Endothelial cell of umbilical vein (primary cell): Measurements from ENCODE around the gene NXT2. TPM values are rescaled to one million over a fixed set of nuclear protein-coding genes. Genes with fewer than 3 reads are reported as not detected.

Source experiments
- BruUV-seq: library from RNA; stranded (reverse); fragments of 400-500 nt; replicated peaks from 2 replicates; lab custom pipeline; 2021; lab: Mats Ljungman, UMichigan
- CTCF ChIA-PET: fragments of 300-600, 350-600 bp; sonication (Branson Sonifier 250); formaldehyde crosslinking; loops from one replicate; lab custom pipeline; 2021; ENCODE audit warnings: antibody characterized with exemption, inconsistent platforms; lab: Charles Lee
- POLR2A ChIA-PET: fragments of 300-600, 350-600 bp; sonication (Branson Sonifier 250); formaldehyde crosslinking; loops from one replicate; lab custom pipeline; 2021; ENCODE audit warnings: antibody characterized with exemption, inconsistent platforms; lab: Charles Lee
- DNase-seq: peaks from one replicate; pipeline ENCODE4 v3.0.0-alpha.2; 2011; ENCODE audit warnings: low read depth, low spot score
- FAIRE-seq: peaks from 2 replicates; lab custom pipeline; 2011; peaks lifted over from hg19 to GRCh38; lab: Jason Lieb, UNC
- H2AFZ ChIP-seq: 2 replicates; pipeline ENCODE4 v1.6.0; 2012; ENCODE audit warnings: low read depth, low read length, control low read depth, inconsistent platforms
- H3K27ac ChIP-seq: 2 replicates; pipeline ENCODE4 v1.5.1; 2011; ENCODE audit warnings: low read depth, mild to moderate bottlenecking, control low read depth, low read length, moderate library complexity; ENCODE audit not compliant: insufficient read depth
- H3K27me3 ChIP-seq, 2 experiments: 2 replicates each; pipeline versions ENCODE4 v1.6.0 to v1.6.1; 2011; ENCODE audit warnings: low read length in 2 of 2, mixed read lengths in 1 of 2; ENCODE audit not compliant: control insufficient read depth in 2 of 2, insufficient read depth in 2 of 2
- H3K36me3 ChIP-seq, 2 experiments: 2 replicates in 1 of 2; 3 replicates in 1 of 2; pipeline ENCODE4 v1.5.1; 2011; ENCODE audit warnings: low read length in 2 of 2, mild to moderate bottlenecking in 1 of 2, moderate library complexity in 1 of 2; ENCODE audit not compliant: control insufficient read depth in 2 of 2, insufficient read depth in 2 of 2; ENCODE audit errors: extremely low read depth in 1 of 2
- H3K4me1 ChIP-seq: 3 replicates; pipeline ENCODE4 v1.5.1; 2011; ENCODE audit warnings: mild to moderate bottlenecking, low read length; ENCODE audit not compliant: control insufficient read depth, insufficient read depth; ENCODE audit errors: extremely low read depth
- H3K4me2 ChIP-seq: 2 replicates; pipeline ENCODE4 v1.6.1; 2011; ENCODE audit warnings: low read length, control low read depth, mixed read lengths; ENCODE audit not compliant: insufficient read depth
- H3K4me3 ChIP-seq, 3 experiments: fragments of 200-600 bp in 1 of 3; sonication (generic), shearing (Covaris generic) in 1 of 3; replicated peaks in 1 of 3; 2 replicates each; pipeline ENCODE4 v1.5.1; 2011 to 2016; ENCODE audit warnings: control low read depth in 3 of 3, low read length in 3 of 3, mild to moderate bottlenecking in 2 of 3, inconsistent platforms in 1 of 3, low read depth in 1 of 3, moderate library complexity in 1 of 3; ENCODE audit not compliant: insufficient read depth in 1 of 3
- H3K79me2 ChIP-seq: 2 replicates; pipeline ENCODE4 v1.6.0; 2012; ENCODE audit warnings: low read length, inconsistent platforms; ENCODE audit not compliant: control insufficient read depth, insufficient read depth
- H3K9ac ChIP-seq: replicated peaks from 2 replicates; pipeline ENCODE3; 2011; ENCODE audit warnings: low read length, control low read depth; ENCODE audit not compliant: insufficient read depth; ENCODE audit errors: extremely low read depth
- H3K9me1 ChIP-seq: replicated peaks from 3 replicates; pipeline ENCODE4 v1.6.0; 2011; ENCODE audit warnings: mild to moderate bottlenecking, low read length; ENCODE audit not compliant: control insufficient read depth, insufficient read depth; ENCODE audit errors: extremely low read depth
- H3K9me3 ChIP-seq: replicated peaks from 2 replicates; pipeline ENCODE4 v1.5.1; 2012; ENCODE audit warnings: low read length, inconsistent platforms; ENCODE audit not compliant: control insufficient read depth, insufficient read depth
- H4K20me1 ChIP-seq: replicated peaks from 2 replicates; pipeline ENCODE3; 2011; ENCODE audit warnings: mild to moderate bottlenecking, low read length; ENCODE audit not compliant: control insufficient read depth, insufficient read depth; ENCODE audit errors: extremely low read depth
- CTCF ChIP-seq, 2 donors: IDR thresholded peaks; 1 replicate in 1 of 2; 2 replicates in 1 of 2; pipeline ENCODE4 v1.5.1; 2011; ENCODE audit warnings: low read length in 2 of 2, mild to moderate bottlenecking in 2 of 2, moderate library complexity in 2 of 2, control low read depth in 1 of 2, inconsistent platforms in 1 of 2, low read depth in 1 of 2; ENCODE audit not compliant: insufficient read depth in 1 of 2; ENCODE audit errors: extremely low read depth in 1 of 2
- EZH2 ChIP-seq: IDR thresholded peaks from 2 replicates; pipeline ENCODE4 v1.6.1; 2012; ENCODE audit warnings: borderline replicate concordance, low read depth, mild to moderate bottlenecking, moderate library complexity, low read length, inconsistent platforms; ENCODE audit not compliant: severe bottlenecking
- FOS ChIP-seq: IDR thresholded peaks from 2 replicates; pipeline ENCODE4 v1.6.1; 2011; ENCODE audit warnings: mild to moderate bottlenecking, low read length, moderate library complexity, borderline replicate concordance; ENCODE audit not compliant: insufficient read depth
- GATA2 ChIP-seq: IDR thresholded peaks from 2 replicates; pipeline ENCODE4 v1.7.0; 2011; ENCODE audit warnings: low read depth, mild to moderate bottlenecking, moderate library complexity, mixed read lengths, low read length; ENCODE audit not compliant: insufficient read length, insufficient read depth
- JUN ChIP-seq: IDR thresholded peaks from 2 replicates; pipeline ENCODE4 v1.6.1; 2011; ENCODE audit warnings: borderline replicate concordance, low read depth; ENCODE audit not compliant: insufficient read length, insufficient read depth
- MAX ChIP-seq: IDR thresholded peaks from 2 replicates; pipeline ENCODE4 v1.6.1; 2011; ENCODE audit not compliant: insufficient read depth, insufficient read length
- POLR2A ChIP-seq: IDR thresholded peaks from 2 replicates; pipeline ENCODE4 v1.6.1; 2012; ENCODE audit warnings: low read depth, mild to moderate bottlenecking, control low read depth, low read length
- POLR2AphosphoS5 ChIP-seq: IDR thresholded peaks from 2 replicates; pipeline ENCODE4 v1.6.1; 2012; ENCODE audit warnings: low read depth, mild to moderate bottlenecking, control low read depth, low read length, moderate library complexity; ENCODE audit not compliant: insufficient read depth
- dilution Hi-C: fragments of 300-500 bp; cut with MboI; formaldehyde crosslinking; loops from one replicate; pipeline ENCODE4 v1.15.0; 2019; ENCODE audit warnings: low sequenced_read_pairs; ENCODE audit not compliant: extremely low pct_ligation_motif_present
- intact Hi-C: fragments of 100-400 bp; cut with micrococcal nuclease; formaldehyde crosslinking; loops from one replicate; pipeline ENCODE4 v1.10.0; 2022
- polyA plus RNA-seq, 4 experiments: library from polyadenylated mRNA; depleted of rRNA in 3 of 4; stranded (reverse) in 3 of 4; unstranded in 1 of 4; fragments of >200 nt; gene quantifications; 2 replicates each; pipeline versions ENCODE4 v1.2.1 to v1.2.3, GENCODE V29; 2011 to 2012; ENCODE audit warnings: missing spikeins in 1 of 4
- total RNA-seq: library from RNA; stranded (reverse); gene quantifications from 2 replicates; pipeline ENCODE4 v1.2.3, GENCODE V29; 2021

Gene NXT2
- total and polyA plus RNA-seq, 2 donors (not counting 3 experiments of a cell fraction or from before 2014, with no cell fraction given): 2.2 to 3.8 TPM

GRCh38 chrX:109534933-109535332 is 1.7 kb upstream of the NXT2 start:
- intact Hi-C loops: loop anchor here (5.0 to 10.0 kb wide), 4 partner anchors 48 to 417 kb away; partner anchors contain the start of gene ACSL4
- dilution Hi-C loops: no loop called here
- Histone ChIP-seq H3K79me2 (no peaks in the 10 kb centered on the region), H3K4me3 (no peak overlapping the region), H4K20me1 (no peaks in the 10 kb centered on the region), H3K4me2 (no peak overlapping the region), H3K27ac (no peak overlapping the region), H3K9me3 (no peaks in the 10 kb centered on the region), H2AFZ (no peak overlapping the region), H3K9ac (no peak overlapping the region), H3K36me3 (no peaks in the 10 kb centered on the region), H3K9me1 (no peaks in the 10 kb centered on the region), H3K4me1 (peaks cover 12% of the 10 kb centered on the region), H3K27me3 (no peaks in the 10 kb centered on the region)
- DNase-seq: no peak
- ChIA-PET CTCF (no interaction called here), POLR2A (no interaction called here)
- no peak for FAIRE-seq
- TF ChIP-seq JUN: no peak
- no peak for TF ChIP-seq FOS
- TF ChIP-seq POLR2A: no peak
- no peak for TF ChIP-seq POLR2AphosphoS5
- TF ChIP-seq MAX: no peak
- TF ChIP-seq GATA2: no peak
- TF ChIP-seq CTCF (IDR thresholded peaks at IDR 0.05; ENCODE audit: extremely low read depth in 1 of 2, insufficient read depth in 1 of 2, low read depth in 1 of 2, low read length in 2 of 2): no peak
- no peak for TF ChIP-seq EZH2
- BruUV-seq: no TSS peak
